Left lung (tissue), 10 donors: Measurements from ENCODE around the gene ESR1. TPM values are rescaled to one million over a fixed set of nuclear protein-coding genes. Genes with fewer than 3 reads are reported as not detected.
"Not testable (repeated sequence)": the region's sequence is repeated elsewhere in the genome, so short reads cannot be mapped to it uniquely, and the experiment has no call there.

ENCODE experiments used
- ATAC-seq: fragments of 200-7000 bp; cut with Tn5 transposase; one replicate; pipeline ENCODE4 v1.9.1; 2020; ENCODE audit warnings: moderate library complexity
- DNase-seq, 4 donors: peaks; one replicate each; pipeline ENCODE4 v3.0.0-alpha.2; 2013 to 2020
- H3K27ac ChIP-seq, 2 donors: fragments of 200-600 bp; sonication (generic) in 1 of 2; one replicate each; pipeline versions ENCODE4 v1.5.0 to v1.8.0; 2020 to 2021
- H3K27me3 ChIP-seq, 2 donors: fragments of 200-600 bp; sonication (generic) in 1 of 2; one replicate each; pipeline versions ENCODE4 v1.5.0 to v1.8.0; 2020 to 2021
- H3K36me3 ChIP-seq, 2 donors: fragments of 200-600 bp; sonication (generic) in 1 of 2; one replicate each; pipeline versions ENCODE4 v1.5.0 to v1.8.0; 2020 to 2021
- H3K4me1 ChIP-seq, 2 donors: fragments of 200-600 bp; one replicate each; pipeline ENCODE4 v1.8.0; 2021
- H3K4me3 ChIP-seq, 2 donors: fragments of 200-600 bp; sonication (generic) in 1 of 2; one replicate each; pipeline versions ENCODE4 v1.5.0 to v1.8.0; 2020 to 2021; ENCODE audit warnings: mild to moderate bottlenecking in 1 of 2
- H3K9me3 ChIP-seq, 2 donors: fragments of 200-600 bp; sonication (generic) in 1 of 2; one replicate each; pipeline versions ENCODE4 v1.5.0 to v1.8.0; 2020 to 2021
- intact Hi-C, 2 donors: fragments of 100-400 bp; cut with DNase I; formaldehyde crosslinking; loops; one replicate each; pipeline versions ENCODE4 v1.11.2 to v1.14.2; 2022
- polyA plus RNA-seq, 6 donors: library from polyadenylated mRNA; unstranded; fragments of 120-200 nt; gene quantifications; one replicate each; pipeline ENCODE4 v1.2.1, GENCODE V29; 2013; ENCODE audit not compliant: insufficient read length in 6 of 6
- total RNA-seq, 2 donors: library from RNA; stranded (reverse); fragmentation: NEBNext Ultra II Directional; extraction: Animal tissue kit (Norgen Biotek cat#: 25700); gene quantifications; one replicate each; pipeline ENCODE4 v1.2.1, GENCODE V29; 2021
- TF ChIP-seq, protein P1 (sequence below), 2 donors: fragments of 200-600 bp; sonication (generic) in 1 of 2; IDR thresholded peaks; one replicate each; pipeline versions ENCODE4 v1.5.0 to v1.8.0; 2021; ENCODE audit warnings: antibody characterized with exemption in 2 of 2
- donor health status: DM: no; HTN: yes; CAD: no.
- donor health status: DM: no; HTN: no; CAD: no.

The ESR1 gene
- total and polyA plus RNA-seq, 8 donors = 0.91 to 2.7 (median 1.7) TPM

DNA sequence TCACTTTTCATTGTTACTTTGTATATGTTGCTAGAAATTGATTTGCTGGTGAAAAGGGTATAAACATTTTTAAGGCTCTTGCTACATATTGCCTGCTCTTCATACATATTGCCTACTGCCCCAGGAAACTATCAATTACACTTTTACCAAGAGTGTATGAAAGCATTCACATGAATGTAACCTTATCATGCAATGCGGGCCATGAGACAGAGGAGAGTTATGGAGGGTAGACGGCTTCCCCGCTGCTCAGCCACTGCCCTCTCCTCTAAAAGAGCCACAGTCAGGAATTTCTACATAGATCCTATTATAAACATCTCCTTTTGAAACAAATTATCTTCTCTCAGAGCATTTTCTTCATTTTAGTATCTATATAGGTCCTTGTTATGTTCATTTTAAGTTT, 264.4 kb downstream of the ESR1 start:
- Histone ChIP-seq H3K36me3 (no peaks in the 10 kb centered on the region), H3K27ac (no peak overlapping the region), H3K4me3 (no peak overlapping the region), H3K27me3 (no peaks in the 10 kb centered on the region), H3K9me3 (peaks cover 0 to 17% of the 10 kb centered on the region in 2 donors), H3K4me1 (no peaks in the 10 kb centered on the region)
- TF ChIP-seq, protein P1, sequence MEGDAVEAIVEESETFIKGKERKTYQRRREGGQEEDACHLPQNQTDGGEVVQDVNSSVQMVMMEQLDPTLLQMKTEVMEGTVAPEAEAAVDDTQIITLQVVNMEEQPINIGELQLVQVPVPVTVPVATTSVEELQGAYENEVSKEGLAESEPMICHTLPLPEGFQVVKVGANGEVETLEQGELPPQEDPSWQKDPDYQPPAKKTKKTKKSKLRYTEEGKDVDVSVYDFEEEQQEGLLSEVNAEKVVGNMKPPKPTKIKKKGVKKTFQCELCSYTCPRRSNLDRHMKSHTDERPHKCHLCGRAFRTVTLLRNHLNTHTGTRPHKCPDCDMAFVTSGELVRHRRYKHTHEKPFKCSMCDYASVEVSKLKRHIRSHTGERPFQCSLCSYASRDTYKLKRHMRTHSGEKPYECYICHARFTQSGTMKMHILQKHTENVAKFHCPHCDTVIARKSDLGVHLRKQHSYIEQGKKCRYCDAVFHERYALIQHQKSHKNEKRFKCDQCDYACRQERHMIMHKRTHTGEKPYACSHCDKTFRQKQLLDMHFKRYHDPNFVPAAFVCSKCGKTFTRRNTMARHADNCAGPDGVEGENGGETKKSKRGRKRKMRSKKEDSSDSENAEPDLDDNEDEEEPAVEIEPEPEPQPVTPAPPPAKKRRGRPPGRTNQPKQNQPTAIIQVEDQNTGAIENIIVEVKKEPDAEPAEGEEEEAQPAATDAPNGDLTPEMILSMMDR (IDR thresholded peaks at IDR 0.05) = no peak
- intact Hi-C loops = no loop called here
- DNase-seq (no peak), ATAC-seq (no peak)

DNA sequence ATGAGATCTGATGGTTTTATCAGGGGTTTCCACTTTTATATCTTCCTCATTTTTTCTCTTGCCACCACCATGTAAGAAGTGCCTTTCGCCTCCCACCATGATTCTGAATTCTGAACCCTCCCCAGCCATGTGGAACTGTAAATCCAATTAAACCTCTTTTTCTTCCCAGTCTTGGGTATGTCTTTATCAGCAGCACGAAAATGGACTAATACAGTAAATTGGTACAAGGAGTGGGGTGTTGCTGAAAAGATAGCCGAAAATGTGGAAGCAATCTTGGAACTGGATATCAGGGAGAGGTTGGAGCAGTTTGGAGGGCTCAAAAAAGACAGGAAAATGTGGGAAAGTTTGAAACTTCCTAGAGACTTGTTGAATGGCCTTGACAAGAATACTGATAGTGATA, 268.8 kb downstream of the ESR1 start:
- ATAC-seq, H3K36me3 ChIP-seq, H3K4me1 ChIP-seq, H3K4me3 ChIP-seq, DNase-seq, H3K27me3 ChIP-seq, H3K27ac ChIP-seq, intact Hi-C loops: not testable (repeated sequence)
- peaks cover 0 to 29% of the 10 kb centered on the region in 2 donors for H3K9me3 ChIP-seq

DNA sequence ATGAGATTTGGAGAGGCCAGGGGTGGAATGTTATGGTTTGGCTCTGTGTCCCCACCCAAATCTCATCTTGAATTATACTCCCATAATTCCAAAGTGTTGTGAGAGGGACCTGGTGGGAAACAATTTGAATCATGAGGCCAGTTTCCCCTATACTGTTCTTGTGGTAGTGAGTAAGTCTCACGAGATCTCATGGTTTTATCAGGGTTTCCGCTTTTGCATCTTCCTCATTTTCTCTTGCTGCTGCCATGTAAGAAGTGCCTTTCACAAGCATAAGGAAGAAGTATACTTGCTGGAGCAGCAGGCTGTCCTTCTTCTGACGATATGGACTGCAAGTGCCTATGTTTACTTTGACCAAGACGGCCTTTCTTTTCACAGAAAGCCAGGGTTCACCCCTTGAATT, 270.5 kb downstream of the ESR1 start:
- intact Hi-C loops = no loop called here
- Histone ChIP-seq H3K36me3 (no peaks in the 10 kb centered on the region), H3K4me3 (no peak overlapping the region), H3K27me3 (no peaks in the 10 kb centered on the region), H3K9me3 (peaks cover 0 to 29% of the 10 kb centered on the region in 2 donors), H3K4me1 (no peaks in the 10 kb centered on the region), H3K27ac (no peak overlapping the region)
- no peak for DNase-seq
- no peak for ATAC-seq
- TF ChIP-seq, protein P1 (IDR thresholded peaks at IDR 0.05) = no peak

DNA sequence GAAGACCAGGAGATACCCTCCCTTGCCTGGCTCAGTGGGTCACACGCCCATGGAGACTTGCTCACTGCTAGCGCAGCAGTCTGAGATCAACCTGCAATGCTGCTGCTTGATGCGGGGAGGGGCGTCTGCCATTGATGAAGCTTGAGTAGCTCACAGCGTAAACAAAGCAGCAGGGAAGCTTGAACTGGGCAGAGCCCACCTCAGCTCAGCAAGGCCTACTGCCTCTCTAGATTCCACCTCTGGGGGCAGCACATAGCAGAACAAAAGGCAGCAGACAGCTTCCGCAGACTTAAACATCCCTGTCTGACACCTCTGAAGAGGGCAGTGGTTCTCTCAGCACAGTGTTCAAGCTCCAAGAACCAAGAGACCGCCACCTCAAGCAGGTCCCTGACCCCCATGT, 271.3 kb downstream of the ESR1 start:
- Histone ChIP-seq H3K4me3 (no peak overlapping the region), H3K27ac (no peak overlapping the region), H3K27me3 (no peaks in the 10 kb centered on the region), H3K4me1 (no peaks in the 10 kb centered on the region), H3K9me3 (peaks cover 0 to 29% of the 10 kb centered on the region in 2 donors), H3K36me3 (no peaks in the 10 kb centered on the region)
- intact Hi-C loops = no loop called here
- ATAC-seq = no peak
- DNase-seq = no peak
- TF ChIP-seq, protein P1 (IDR thresholded peaks at IDR 0.05) = no peak

DNA sequence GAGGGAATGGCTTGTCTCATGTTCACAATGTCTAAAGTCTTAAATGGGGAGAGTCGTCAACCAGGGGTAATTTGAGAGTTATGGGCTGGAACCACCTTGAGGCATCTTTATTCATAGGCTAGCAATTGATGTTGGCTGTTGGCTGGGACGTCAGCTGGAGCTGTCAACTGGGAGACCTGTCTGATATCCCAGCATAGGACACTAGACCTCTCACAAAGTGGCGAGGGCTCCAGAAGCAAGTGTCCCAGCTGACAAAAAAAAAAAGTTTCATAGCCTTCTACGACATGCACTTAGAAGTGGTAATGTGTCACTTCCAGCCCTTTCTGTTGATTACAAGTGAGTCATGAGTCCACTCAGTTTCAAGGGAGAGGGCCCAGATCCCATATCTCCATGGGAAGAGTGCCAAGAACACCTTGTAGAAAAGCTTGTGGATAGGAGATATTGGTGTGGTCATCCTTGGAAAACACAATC, 278.0 kb downstream of the ESR1 start:
- DNase-seq (no peak), ATAC-seq (no peak)
- intact Hi-C loops = no loop called here
- Histone ChIP-seq H3K4me3 (no peak overlapping the region), H3K27ac (no peak overlapping the region), H3K27me3 (no peaks in the 10 kb centered on the region), H3K36me3 (no peaks in the 10 kb centered on the region), H3K4me1 (no peaks in the 10 kb centered on the region), H3K9me3 (no peaks in the 10 kb centered on the region)
- TF ChIP-seq, protein P1 (IDR thresholded peaks at IDR 0.05) = no peak

DNA sequence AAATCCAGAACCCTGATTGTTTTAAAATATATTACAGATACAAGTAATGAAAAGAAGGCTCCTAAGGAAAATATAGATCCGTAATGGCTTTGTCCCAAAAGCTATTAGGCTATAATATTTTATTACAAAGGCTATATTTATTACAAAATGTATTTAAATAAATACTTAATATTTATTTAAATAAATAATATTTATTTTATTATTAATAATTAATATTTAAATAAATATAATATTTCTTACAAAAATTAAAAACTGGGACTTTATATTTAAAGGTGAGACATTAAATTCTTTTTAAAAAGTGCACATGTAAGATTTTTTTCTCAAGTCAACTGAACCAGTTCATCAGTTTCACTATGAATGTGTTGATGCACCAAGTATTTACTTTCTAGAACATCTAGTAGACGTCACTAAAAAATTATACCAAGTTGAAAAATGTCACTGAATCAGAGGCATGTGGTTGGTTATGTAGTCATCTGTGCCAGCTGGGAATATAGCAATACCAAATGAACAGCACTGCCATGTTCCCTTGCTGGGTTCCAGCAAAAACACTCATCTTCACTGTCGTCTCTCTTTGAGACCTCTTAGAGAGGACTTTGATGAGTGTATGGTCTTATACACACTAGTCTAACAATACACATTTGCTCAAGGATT, 278.9 kb downstream of the ESR1 start:
- Histone ChIP-seq H3K4me1 (no peaks in the 10 kb centered on the region), H3K4me3 (no peak overlapping the region), H3K27me3 (no peaks in the 10 kb centered on the region), H3K36me3 (no peaks in the 10 kb centered on the region), H3K27ac (no peak overlapping the region), H3K9me3 (no peaks in the 10 kb centered on the region)
- intact Hi-C loops = no loop called here
- ATAC-seq = no peak
- TF ChIP-seq, protein P1 (IDR thresholded peaks at IDR 0.05) = no peak
- DNase-seq = no peak
